HG03139 (cell line): Measurements from ENCODE around the gene GADD45B.
"Not testable (repeated sequence)": the region's sequence is repeated elsewhere in the genome, so short reads cannot be mapped to it uniquely, and the experiment has no call there.

ENCODE experiments used
- ATAC-seq: cut with Tn5 transposase; IDR thresholded peaks from one replicate; pipeline ENCODE4 v1.9.1; 2021; ENCODE audit not compliant: unreplicated experiment

GADD45B gene

DNA sequence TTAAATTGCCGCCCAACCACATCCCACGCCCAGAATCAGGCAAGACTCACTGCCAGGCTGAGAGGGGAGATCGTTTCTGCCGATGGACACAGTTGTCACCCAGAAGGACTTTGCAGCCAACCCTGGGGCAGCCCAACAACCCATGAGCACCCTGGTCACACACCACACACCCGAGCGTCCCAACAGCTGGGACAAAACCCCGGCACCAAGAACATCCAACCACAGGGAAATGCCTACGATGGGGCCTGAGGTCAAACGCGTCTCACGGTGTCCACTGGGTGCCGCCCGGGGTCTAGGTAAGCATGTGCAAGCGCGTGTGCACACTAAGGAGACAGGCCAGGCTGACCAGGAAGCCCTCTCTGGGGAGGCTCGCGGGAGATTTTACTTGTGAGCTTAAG lies 32.1 kb upstream of the GADD45B start:
- no peak for ATAC-seq

GRCh38 chr19:2444251-2445002 lies 31.5 kb upstream of the GADD45B start:
- no peak for ATAC-seq

DNA sequence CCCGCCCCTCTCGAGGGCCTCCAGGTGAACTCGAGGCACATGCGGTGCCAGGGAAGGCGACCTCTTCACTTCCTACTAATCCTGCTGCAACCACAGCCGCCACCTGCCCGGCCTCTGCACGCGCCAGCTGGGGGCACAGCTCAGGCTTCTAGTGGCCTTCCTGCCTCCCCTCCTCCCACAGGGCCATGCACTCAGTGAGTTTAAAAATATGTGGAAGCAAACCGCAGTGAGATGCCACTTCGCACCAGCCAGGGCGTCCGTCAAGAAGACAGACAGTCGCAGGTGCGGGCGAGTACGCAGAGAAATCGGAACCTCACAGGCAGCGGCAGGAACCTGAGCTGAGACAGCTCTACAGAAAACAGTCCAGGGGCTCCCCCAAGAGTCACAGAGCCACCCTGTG lies 29.5 kb upstream of the GADD45B start:
- ATAC-seq: no peak

DNA sequence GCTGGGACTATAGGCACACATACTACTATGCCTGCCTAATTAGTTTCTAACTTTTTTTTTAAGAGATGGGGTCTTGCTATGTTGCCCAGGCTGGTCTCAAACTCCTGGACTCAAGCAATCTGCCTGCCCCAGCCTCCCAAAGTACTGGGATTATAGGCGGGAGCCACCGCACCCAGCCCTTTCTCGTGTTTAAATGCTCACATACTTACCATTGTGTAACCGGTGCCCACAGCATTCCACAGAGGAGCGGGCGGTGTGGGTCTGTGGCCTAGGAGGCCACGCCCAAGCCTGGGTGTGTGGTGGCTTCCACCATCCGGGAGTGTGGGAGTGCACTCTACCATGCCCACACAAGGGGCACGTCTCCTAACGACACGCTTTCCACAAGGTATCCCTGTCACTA lies 26.9 kb upstream of the GADD45B start:
- no peak for ATAC-seq

- ATAC-seq: no peak
Measured at GRCh38 chr19:2451138-2451537, 24.8 kb upstream of the GADD45B start.

- no peak for ATAC-seq
Measured at GRCh38 chr19:2451741-2452140, 24.2 kb upstream of the GADD45B start.

DNA sequence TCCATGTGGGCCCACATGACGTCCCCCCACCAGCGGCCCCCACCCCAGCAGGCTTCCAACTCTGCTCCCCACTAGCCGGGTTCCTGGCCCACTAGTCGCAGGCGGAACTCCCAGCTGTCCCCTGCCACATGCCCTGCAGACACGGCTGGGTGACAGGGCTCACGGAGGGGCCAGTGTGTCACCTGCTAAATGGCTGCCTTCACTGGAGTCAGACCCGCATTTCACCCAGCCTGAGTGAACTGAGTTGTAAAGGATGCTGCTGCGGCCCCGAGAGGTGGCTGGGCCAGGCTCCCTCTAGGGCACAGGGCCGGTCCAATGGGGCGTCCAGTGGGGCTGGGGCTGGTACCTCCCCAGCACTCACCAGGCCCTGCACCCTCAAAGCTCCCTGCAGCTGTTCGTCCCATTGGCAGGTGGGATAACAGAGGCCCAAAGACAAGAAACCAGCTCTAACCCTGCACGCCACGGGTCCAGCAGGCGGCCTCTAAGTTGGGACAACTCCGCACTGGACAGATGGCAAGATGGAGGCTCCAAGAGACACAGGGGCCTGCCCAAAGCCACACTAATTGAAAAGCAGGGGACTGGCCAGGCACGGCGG lies 22.4 kb upstream of the GADD45B start:
- no peak for ATAC-seq

GRCh38 chr19:2454199-2454961 lies 21.5 kb upstream of the GADD45B start:
- no peak for ATAC-seq

- no peak for ATAC-seq
Measured at GRCh38 chr19:2454962-2455850, 20.7 kb upstream of the GADD45B start.

DNA sequence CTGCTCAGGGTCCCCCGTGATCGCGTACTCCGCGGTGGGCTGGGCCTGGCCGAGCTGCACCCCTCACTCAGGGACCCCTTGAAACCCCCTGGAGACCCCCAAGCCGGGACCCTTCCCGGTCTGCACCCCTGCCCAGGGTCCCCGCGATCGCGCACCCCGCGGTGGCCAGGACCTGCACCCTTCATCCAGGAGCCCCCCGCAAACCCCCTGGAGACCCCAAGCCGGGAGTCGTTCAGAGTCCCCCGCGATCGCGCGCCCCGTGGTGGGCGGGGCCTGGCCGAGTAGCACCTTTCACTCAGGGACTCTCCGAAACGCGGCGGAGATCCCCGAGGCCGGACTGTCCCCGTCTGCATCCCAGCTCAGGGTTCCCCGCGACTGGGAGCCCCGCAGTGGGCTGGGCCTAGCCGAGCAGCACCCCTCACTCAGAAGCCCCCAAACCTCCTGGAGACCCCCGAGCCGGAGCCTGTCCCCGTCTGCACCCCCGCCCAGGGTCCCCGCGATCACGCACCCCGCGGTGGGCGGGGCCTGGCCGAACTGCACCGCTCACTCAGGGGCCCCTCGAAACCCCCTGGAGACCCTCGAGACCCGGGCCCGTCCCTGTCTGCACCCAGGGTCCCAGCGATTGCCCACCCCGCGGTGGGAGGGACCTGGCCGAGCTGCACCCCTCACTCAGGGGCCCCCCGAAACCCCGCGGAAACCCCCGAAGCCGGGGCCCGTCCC lies 19.9 kb upstream of the GADD45B start:
- ATAC-seq: no peak

GRCh38 chr19:2457394-2458037 lies 18.4 kb upstream of the GADD45B start:
- no peak for ATAC-seq

DNA sequence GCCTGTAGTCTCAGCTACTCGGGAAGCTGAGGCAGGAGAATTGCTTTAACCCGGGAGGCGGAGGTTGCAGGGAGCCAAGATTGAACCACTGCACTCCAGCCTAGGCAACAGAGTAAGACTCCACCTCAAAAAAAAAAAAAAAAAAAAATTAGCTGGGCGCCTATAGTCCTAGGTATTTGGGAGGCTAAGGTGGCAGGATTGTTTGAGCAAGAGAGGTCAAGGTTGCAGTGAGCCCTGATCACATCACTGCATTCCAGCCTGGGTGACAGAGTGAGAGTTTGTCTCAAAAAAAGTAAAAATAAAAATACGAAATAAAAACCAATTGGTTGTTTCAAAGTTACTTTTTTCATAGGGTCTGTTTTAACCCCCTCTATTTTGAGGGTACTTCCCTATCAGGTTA lies 17.9 kb upstream of the GADD45B start:
- no peak for ATAC-seq

DNA sequence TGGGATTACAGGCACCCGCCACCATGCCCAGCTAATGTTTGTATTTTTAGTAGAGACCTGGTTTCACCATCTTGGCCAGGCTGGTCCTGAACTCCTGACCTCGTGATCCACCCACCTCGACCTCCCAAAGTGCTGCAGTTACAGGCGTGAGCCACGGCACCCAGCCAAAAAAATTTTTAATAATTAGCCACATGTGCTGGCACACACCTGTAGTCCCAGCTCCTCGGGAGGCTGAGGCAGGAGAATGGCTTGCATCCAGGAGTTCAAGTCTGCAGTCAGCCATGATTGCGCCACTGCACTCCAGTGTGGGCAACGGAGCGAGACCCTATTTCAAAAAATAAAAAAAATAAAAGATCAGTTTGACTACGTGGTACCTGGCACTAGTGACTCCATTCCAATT lies 17.2 kb upstream of the GADD45B start:
- ATAC-seq: not testable (repeated sequence)

- no peak for ATAC-seq
Measured at GRCh38 chr19:2460245-2460644, 15.7 kb upstream of the GADD45B start.

GRCh38 chr19:2461751-2462634 lies 13.9 kb upstream of the GADD45B start:
- no peak for ATAC-seq

GRCh38 chr19:2462635-2463421 lies 13.1 kb upstream of the GADD45B start:
- ATAC-seq: no peak

DNA sequence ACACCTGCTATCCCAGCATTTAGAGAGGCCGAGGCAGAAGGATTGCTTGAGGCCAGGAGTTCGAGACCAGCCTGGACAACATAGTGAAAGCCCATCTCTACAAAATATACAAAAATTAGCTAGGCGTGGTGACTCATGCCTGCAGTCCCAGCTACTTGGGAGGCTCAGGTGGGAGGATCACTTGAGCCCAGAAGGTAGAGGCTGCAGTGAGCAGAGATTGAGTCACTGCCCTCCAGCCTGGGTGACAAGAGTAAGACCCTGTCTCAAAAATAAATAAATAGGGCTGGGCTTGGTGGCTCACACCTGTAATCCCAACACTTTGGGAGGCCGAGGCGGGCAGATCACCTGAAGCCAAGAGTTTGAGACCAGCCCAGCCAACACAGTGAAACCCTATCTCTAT lies 12.2 kb upstream of the GADD45B start:
- ATAC-seq: not testable (repeated sequence)

DNA sequence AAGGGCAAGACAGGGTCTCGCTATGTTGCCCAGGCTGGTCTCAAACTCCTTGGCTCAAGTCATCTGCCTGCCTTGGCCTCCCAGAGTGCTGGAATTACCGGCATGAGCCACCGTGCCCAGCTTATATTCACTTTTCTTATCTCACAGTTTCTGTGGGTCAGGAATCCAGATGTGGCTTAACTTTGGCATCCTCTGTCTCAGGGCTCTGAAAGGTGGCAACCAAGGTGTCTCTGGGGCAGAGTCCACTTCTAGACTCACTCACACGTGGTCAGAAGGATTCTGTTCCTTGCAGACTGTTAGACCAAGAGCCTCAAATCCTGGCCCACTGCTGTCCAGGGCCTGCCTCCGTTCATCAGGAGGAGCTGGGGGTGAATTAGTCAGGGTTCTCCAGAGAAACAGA lies 11.5 kb upstream of the GADD45B start:
- no peak for ATAC-seq
